ENCODE measurements around the gene RPL23. TPM values are rescaled to one million over a fixed set of nuclear protein-coding genes. Genes with fewer than 3 reads are reported as not detected.

Gene RPL23
- total RNA-seq, 1 experiment from 2014 or later: 1,631 TPM

DNA sequence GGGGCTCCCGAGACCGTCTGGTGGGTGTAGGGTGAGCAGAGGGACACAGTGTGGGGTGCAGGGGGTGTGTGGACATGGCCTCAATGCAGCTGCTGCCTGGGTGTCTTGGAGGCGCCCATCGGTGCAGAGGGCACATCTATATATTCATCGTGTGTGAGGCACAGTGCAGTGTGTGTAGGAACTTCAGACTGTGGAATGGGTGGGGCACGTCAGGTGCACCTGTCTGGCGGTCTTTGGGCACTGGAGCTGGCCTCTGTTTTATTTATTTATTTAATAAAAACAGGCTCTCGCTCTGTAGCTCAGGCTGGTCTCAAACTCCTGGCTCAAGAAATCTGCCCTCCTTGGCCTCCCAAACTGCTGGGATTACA is 33.1 kb upstream of the RPL23 start:
- no peak overlapping the region for H2AFZ ChIP-seq (ENCODE audit: low read depth, low read length, poor library complexity, severe bottlenecking)
- H3K36me3 ChIP-seq (ENCODE audit: control insufficient read depth in 1 of 2, insufficient read depth in 2 of 2, low read length in 2 of 2): peaks cover 9 to 32% of the 10 kb centered on the region in 2 experiments; a peak in 3 of 4 replicates
- H4K20me1 ChIP-seq (ENCODE audit: insufficient read depth): no peaks in the 10 kb centered on the region
- H3K27me3 ChIP-seq (ENCODE audit: insufficient read depth, low read length): no peaks in the 10 kb centered on the region
- DNase-seq (ENCODE audit: low read depth, low spot score) (no peak), ATAC-seq (no peak)
- POLR2A ChIA-PET: interaction anchor here (0.7 kb wide), 2 partner anchors 15 to 17 kb away, joined by 3 read pairs; partner anchors contain the start of gene LASP1
- intact Hi-C loops (cut with micrococcal nuclease): no loop called here
- TF ChIP-seq, protein P1, sequence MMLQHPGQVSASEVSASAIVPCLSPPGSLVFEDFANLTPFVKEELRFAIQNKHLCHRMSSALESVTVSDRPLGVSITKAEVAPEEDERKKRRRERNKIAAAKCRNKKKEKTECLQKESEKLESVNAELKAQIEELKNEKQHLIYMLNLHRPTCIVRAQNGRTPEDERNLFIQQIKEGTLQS (IDR thresholded peaks at IDR 0.05): no peak
- TF ChIP-seq POLR2AphosphoS5 (IDR thresholded peaks at IDR 0.05; ENCODE audit: low read depth, low read length): 0 out of 2 replicates have a peak, but pooled peaks have one; percentile 4
- no peaks in the 10 kb centered on the region for H3K9me2 ChIP-seq (ENCODE audit: insufficient read depth)
- peaks cover 85% of the 10 kb centered on the region for H3K79me2 ChIP-seq (ENCODE audit: insufficient read depth, low read length)
- peaks cover 1 to 23% of the 10 kb centered on the region in 2 experiments for H3K4me1 ChIP-seq (ENCODE audit: control insufficient read depth in 1 of 2, insufficient read depth in 2 of 2, low read length in 2 of 2)
- RAD21 ChIA-PET (ENCODE audit: low non-redundant PET in 1 of 2, low total read pairs in 2 of 2, uncharacterized antibody in 2 of 2, unreplicated experiment in 2 of 2): no interaction called here
- H3K27ac ChIP-seq (ENCODE audit: low read depth, low read length): no peak overlapping the region
- no peak overlapping the region for H3K4me3 ChIP-seq (replicated peaks in 1 of 2; ENCODE audit: low read depth in 1 of 2, low read length in 2 of 2)
- H3K4me2 ChIP-seq (ENCODE audit: low read length): no peak overlapping the region
- CTCF ChIA-PET: no interaction called here
- no peak overlapping the region for H3K9ac ChIP-seq (ENCODE audit: low read length)
- BruUV-seq (replicated peaks): no TSS peak
- no peaks in the 10 kb centered on the region for H3K9me3 ChIP-seq (ENCODE audit: control insufficient read depth in 1 of 2, insufficient read depth in 1 of 2, low read depth in 1 of 2, low read length in 2 of 2)

DNA sequence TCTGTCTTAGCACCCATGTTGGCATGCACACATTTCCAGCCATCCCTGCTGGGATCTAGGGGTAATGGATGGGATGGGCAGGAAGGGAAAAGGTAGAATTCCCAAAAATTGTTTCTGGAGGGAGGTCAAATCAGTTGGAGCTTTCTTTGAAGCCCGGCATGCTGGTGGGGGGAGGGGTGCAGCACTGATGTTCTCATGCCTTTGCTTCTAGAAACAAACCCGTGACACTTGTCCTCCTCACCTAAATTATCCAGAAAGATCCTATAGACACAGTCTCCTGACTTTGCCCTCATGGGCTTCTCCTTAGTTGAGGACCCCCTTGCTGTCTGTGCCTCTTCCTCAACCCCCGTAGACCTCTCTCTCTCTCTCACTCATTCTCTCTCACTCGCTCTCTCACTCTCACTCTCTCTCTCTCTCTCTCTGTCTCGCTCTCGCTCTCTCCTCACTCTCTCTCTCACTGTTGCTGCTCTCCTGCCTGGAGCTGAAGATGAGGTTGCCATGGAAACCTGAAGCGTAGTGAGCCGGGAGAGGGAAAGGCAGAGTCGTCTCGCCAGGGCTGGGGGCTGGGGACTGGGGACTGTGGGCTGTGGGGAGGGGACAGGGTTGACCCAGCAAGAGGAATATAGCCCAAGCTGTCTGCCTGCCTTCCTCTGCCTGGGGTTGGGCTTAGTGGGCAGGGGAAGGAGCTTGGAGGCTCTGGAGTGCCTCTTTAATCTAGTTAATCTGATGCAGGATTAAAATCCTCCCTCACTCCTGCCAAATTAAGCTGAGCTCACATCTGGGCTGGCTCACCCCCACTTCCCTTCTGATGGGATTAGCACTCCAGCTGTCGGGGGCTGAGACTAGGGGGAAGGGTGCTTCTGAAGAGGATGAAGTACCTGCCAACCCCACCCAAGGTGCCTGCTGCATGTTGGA is 32.5 kb upstream of the RPL23 start:
- RAD21 ChIA-PET (ENCODE audit: low non-redundant PET in 1 of 2, low total read pairs in 2 of 2, uncharacterized antibody in 2 of 2, unreplicated experiment in 2 of 2): no interaction called here
- Histone ChIP-seq H3K27ac (ENCODE audit: low read depth, low read length) (no peak overlapping the region), H3K9me2 (ENCODE audit: insufficient read depth) (no peaks in the 10 kb centered on the region), H3K4me3 (replicated peaks in 1 of 2; ENCODE audit: low read depth in 1 of 2, low read length in 2 of 2) (no peak overlapping the region), H3K9me3 (ENCODE audit: control insufficient read depth in 1 of 2, insufficient read depth in 1 of 2, low read depth in 1 of 2, low read length in 2 of 2) (no peaks in the 10 kb centered on the region), H3K36me3 (ENCODE audit: control insufficient read depth in 1 of 2, insufficient read depth in 2 of 2, low read length in 2 of 2) (peaks cover 8 to 32% of the 10 kb centered on the region in 2 experiments; a peak in 3 of 4 replicates), H4K20me1 (ENCODE audit: insufficient read depth) (no peaks in the 10 kb centered on the region), H3K9ac (ENCODE audit: low read length) (no peak overlapping the region), H3K4me2 (ENCODE audit: low read length) (no peak overlapping the region), H3K79me2 (ENCODE audit: insufficient read depth, low read length) (peaks cover 91% of the 10 kb centered on the region), H3K27me3 (ENCODE audit: insufficient read depth, low read length) (no peaks in the 10 kb centered on the region), H3K4me1 (ENCODE audit: control insufficient read depth in 1 of 2, insufficient read depth in 2 of 2, low read length in 2 of 2) (peaks cover 7 to 30% of the 10 kb centered on the region in 2 experiments), H2AFZ (ENCODE audit: low read depth, low read length, poor library complexity, severe bottlenecking) (no peak overlapping the region)
- no peak for TF ChIP-seq RAD21 (IDR thresholded peaks at IDR 0.05; ENCODE audit: low read depth)
- TF ChIP-seq JUND (IDR thresholded peaks at IDR 0.05): no peak
- no peak for TF ChIP-seq EZH2phosphoT487 (IDR thresholded peaks at IDR 0.05; ENCODE audit: borderline replicate concordance)
- TF ChIP-seq POLR2A (IDR thresholded peaks at IDR 0.05; ENCODE audit: borderline replicate concordance, extremely low read depth, insufficient read depth, insufficient read length): no peak
- TF ChIP-seq, protein P2, sequence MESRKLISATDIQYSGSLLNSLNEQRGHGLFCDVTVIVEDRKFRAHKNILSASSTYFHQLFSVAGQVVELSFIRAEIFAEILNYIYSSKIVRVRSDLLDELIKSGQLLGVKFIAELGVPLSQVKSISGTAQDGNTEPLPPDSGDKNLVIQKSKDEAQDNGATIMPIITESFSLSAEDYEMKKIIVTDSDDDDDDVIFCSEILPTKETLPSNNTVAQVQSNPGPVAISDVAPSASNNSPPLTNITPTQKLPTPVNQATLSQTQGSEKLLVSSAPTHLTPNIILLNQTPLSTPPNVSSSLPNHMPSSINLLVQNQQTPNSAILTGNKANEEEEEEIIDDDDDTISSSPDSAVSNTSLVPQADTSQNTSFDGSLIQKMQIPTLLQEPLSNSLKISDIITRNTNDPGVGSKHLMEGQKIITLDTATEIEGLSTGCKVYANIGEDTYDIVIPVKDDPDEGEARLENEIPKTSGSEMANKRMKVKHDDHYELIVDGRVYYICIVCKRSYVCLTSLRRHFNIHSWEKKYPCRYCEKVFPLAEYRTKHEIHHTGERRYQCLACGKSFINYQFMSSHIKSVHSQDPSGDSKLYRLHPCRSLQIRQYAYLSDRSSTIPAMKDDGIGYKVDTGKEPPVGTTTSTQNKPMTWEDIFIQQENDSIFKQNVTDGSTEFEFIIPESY (IDR thresholded peaks at IDR 0.05; ENCODE audit: extremely low read depth, insufficient replicate concordance, low read length): no peak
- TF ChIP-seq CEBPB (IDR thresholded peaks at IDR 0.05; ENCODE audit: low read depth): no peak
- TF ChIP-seq POLR2AphosphoS5 (IDR thresholded peaks at IDR 0.05; ENCODE audit: low read depth, low read length): no peak
- no peak for TF ChIP-seq TCF7L2 (IDR thresholded peaks at IDR 0.05; ENCODE audit: borderline replicate concordance, extremely low read depth, insufficient read depth, insufficient read length)
- TF ChIP-seq SP1 (IDR thresholded peaks at IDR 0.05; ENCODE audit: low read depth): no peak
- no peak for TF ChIP-seq ZNF274 (IDR thresholded peaks at IDR 0.05; ENCODE audit: low read depth, low read length)
- TF ChIP-seq SIN3A (IDR thresholded peaks at IDR 0.05; ENCODE audit: low read depth): no peak
- POLR2A ChIA-PET: interaction anchor here (0.7 to 1.3 kb wide), 2 partner anchors 15 to 16 kb away, joined by 3 to 4 read pairs; partner anchors contain the start of gene LASP1
- intact Hi-C loops (cut with micrococcal nuclease): no loop called here
- no TSS peak for BruUV-seq (replicated peaks)
- CTCF ChIA-PET: no interaction called here
- DNase-seq (ENCODE audit: low read depth, low spot score) (no peak), ATAC-seq (no peak)
